Measurements from ENCODE around the gene EMC9.
"Not testable (repeated sequence)": the region's sequence is repeated elsewhere in the genome, so short reads cannot be mapped to it uniquely, and the experiment has no call there.

EMC9 gene

DNA sequence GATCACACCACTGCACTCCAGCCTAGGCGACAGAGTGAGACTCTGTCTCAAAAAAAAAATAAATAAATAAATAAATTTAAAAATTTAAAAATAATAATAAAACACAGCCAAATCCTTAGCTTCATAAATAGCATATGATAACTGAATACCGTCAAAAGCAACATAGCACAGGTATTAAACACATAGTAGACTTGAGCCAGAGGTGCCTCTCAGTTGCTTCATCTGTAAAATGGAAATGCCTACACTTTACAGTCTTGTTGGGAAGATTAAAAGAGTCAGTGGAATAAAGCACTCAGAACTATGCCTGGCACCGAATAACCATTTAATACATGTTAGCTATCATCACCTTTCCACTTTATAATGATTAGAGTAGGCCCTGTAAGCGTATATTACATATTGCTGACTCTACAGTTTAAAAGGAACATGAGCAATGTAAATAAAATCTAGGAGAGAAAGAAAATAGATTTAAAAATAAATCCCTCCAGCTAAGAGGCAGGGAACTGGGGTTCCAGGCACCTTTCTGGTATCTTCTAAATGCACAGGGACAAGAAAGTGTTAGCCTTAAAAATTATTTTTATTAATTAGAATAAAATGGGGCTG, 34.6 kb downstream of the EMC9 start:
- DNase-seq, result no peak

DNA sequence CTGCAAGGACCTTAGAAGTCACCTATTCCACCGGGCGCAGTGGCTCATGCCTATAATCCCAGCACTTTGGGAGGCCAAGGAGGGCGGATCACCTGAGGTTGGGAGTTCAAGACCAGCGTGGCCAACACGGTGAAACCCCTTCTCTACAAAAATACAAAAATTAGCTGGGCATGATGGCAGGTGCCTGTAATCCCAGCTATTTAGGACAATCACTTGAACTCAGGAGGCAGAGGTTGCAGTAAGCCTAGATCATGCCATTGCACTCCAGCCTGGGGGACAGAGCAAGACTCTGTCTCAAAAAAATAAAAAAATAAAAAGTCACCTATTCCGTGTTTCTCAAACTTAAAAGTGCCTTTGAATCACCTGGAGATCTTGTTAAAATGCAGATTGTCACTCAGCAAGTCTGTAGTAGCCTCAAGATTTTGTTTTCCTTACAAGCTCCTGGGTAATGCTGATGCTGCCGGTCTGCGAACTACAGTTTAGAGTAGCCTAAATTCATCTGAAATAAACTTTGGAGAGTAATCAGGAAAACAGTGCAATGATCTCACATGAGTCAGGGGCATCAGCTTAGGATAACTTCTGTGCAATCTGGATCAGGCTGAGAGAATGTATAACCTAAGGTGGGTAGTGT, 35.7 kb downstream of the EMC9 start:
- DNase-seq, result not testable (repeated sequence)

DNA sequence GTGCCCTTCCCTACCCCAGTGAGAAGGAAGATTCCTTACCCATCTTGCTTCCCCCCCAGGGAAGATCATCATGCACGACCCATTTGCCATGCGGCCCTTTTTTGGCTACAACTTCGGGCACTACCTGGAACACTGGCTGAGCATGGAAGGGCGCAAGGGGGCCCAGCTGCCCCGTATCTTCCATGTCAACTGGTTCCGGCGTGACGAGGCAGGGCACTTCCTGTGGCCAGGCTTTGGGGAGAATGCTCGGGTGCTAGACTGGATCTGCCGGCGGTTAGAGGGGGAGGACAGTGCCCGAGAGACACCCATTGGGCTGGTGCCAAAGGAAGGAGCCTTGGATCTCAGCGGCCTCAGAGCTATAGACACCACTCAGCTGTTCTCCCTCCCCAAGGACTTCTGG, 37.9 kb downstream of the EMC9 start:
- DNase-seq, result no peak

DNA sequence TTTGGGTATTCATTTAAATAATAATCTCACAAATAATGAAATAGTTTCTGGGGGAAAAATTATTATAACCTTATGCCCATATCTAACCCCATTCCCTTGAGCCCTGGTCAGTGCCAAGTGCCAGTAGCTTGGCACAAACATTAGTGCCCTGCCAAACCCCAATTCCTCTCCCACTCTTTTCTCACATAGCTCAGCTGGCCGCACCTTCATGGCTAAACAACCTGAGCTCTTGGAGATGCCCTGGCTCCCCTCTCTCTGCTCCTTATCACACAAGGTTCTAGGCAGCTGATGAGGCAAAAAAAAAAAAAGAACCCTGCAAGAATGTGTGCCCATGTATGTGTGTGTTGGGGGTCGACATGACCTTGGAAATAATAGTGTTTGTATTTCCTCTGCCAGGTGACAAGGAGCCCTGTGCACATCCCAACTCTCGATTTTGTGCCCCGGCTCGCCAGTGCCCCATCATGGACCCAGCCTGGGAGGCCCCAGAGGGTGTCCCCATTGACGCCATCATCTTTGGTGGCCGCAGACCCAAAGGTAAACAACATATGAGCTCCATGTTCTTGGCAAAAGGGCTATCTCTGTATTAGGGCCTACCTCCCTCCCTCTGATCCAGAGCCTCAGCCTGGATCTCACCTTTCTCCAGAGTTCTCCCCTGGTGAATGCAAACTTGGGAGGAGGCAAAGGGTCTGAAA, 38.9 kb downstream of the EMC9 start:
- no peak for DNase-seq

DNA sequence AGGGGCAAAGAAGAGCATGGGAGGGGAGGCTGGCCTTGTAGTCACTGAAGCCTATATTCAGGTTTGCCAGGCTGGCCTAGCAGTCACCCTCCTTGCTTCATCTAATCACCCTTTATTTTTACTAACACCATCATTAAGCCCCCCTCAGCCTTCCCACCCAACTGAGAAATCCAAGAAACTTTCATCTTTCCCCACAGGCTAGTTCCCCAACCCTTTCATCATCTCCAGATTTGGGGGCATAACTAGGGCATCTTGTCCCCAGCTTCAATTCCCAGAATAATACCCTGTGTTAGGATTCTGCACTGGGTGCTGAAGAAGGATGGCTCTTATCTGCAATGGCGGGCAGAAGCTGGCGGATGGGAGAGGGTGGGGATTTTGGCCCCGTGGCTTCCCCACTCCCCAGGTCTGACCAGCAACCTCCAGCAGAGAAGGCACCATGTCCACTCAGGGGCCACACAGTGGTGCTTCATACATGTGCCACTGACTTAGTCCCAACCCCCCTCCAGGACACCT, 40.4 kb downstream of the EMC9 start:
- DNase-seq, result no peak

DNA sequence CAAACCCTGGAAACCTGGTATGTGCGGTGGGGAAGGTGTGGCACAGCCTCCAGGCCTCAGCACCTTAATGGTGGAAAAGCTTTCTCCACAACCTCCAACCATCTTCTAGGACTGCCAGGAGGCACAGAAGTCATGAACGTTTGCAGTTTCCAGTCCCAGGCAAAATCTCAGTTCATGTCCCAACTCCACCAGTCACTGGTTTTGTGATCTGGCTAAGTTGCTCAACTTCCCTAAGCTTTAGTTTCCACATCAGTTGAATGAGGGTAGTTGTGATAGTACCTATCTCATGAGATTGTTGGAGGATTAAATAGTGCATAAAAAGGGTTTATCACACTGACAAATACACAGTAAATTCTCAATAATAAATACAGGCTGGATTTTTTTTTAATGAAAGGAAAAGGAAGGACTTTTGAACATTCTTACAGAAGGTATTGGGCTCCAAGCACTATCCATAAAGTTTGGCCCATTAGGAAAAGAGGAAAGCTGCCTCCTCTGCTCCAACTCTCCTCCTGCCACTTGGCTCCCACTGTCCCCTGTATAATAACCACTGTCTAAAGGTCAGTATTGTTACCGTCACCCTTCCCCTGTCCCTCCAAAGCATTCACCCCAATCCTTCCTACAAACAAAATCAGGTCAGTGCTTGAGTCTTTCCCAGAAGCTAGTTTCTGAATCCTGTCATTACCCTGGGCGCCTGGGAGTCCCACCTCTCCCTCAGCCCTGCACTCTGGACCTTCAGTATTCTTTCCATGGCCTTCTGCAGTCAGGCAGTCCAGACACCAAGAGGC, 41.0 kb downstream of the EMC9 start:
- no peak for DNase-seq

DNA sequence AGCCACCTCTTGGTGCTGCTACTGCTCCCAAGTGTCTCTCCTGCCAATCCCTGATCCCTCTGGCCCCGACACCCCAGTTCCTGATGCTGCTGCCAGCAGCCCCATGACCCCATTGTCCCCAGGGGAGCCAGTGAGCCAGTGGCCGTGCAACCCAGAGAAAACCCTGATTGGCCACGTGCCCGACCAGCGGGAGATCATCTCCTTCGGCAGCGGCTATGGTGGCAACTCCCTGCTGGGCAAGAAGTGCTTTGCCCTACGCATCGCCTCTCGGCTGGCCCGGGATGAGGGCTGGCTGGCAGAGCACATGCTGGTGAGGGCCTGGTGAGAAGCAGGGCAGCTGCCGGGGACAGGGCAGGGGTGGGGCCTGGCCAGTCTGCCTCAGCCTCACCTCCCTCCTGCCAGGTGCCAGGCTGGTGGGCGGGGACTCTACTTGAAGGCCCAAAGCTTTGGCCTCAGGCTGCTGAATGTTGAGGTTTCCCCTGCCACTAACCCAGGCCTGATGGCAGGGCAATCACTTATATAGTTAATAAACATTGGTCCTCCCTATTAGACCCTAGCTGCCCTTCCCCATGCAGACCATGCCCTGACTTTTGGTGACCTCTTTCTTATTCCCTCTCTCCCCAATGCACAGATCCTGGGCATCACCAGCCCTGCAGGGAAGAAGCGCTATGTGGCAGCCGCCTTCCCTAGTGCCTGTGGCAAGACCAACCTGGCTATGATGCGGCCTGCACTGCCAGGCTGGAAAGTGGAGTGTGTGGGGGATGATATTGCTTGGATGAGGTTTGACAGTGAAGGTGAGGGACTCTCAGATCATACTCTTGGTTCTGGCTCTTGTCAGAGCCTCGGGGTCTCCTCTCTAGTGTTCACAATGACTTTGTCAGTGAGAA, 42.2 kb downstream of the EMC9 start:
- no peak for DNase-seq

DNA sequence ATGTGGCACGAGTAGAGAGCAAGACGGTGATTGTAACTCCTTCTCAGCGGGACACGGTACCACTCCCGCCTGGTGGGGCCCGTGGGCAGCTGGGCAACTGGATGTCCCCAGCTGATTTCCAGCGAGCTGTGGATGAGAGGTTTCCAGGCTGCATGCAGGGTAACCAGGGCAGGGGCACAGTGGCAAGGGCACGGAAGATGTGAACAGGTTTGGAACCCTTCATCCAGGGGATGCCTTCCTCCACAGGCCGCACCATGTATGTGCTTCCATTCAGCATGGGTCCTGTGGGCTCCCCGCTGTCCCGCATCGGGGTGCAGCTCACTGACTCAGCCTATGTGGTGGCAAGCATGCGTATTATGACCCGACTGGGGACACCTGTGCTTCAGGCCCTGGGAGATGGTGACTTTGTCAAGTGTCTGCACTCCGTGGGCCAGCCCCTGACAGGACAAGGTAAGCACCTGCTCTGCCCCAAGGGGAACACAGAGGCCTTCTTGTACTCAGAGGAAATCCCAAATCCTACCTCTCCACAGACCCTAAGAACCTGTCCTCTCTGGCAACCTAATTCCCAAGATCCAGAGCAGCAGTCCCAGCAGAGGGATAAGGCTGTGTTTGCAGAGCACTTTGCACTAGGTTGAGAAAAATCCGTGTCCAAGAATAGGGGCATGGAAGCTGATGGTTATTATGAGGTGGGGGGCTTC, 43.0 kb downstream of the EMC9 start:
- DNase-seq, result no peak

DNA sequence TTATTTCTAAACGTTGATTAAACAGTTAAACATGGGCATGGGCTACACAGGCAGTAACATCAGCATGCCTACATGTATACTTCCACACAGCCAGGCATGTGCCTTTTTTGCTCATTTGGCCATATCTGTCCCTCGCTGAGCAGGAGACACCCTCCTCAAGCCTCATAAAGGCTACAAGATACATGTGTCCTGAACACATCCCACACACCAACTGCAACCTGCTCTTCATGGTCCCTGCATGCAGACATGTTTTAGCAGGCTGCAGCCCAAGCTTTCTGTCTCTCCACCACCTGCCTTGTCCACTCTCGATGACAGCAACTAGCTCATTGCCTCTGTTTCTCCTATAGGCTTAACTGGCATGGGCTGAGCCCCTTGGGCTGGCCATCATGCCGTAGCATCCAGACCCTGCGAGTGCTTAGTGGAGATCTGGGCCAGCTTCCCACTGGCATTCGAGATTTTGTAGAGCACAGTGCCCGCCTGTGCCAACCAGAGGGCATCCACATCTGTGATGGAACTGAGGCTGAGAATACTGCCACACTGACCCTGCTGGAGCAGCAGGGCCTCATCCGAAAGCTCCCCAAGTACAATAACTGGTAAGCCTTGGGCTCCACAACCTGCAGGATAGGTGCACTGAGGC, 44.7 kb downstream of the EMC9 start:
- DNase-seq, result no peak

DNA sequence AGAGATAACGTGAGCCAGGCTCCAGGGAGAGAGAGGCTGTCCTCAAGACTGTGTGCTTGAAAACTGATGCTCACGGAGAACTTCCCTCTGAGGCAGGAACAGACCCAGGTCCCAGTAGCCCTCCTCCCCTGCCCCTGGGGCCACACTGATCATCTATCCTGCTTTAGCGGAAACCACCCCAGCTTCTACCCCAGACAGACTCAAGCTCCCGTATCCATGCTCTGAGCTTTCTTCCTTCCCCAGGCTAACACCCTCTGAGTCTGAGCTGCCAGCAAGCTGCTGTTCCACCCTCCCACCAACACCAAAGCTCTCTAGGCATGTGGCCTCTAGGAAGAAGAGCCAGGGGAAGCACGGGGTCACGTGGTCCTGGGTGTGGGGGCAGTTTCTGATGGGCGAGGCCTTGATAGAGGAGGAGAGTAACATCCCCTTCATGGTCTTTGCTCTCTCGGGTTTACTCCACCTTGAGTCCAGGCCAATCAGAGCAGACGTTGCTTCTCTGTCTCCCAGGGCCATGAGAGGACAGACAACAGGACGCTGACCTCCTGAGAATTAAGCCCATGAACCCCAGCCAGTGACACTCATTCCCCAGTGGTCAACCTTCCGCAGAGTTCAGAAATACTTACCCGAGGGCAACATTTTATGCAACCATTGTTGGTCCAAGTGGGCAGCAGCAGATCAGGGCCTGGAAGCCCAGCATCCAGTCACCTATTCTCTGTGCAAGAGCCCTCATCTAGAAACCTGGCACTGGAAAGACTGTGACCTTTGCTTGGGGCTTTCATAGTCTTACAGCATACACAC, 45.9 kb downstream of the EMC9 start:
- peak in 2 of 4 experiments; percentile 25 to 32 for DNase-seq

DNA sequence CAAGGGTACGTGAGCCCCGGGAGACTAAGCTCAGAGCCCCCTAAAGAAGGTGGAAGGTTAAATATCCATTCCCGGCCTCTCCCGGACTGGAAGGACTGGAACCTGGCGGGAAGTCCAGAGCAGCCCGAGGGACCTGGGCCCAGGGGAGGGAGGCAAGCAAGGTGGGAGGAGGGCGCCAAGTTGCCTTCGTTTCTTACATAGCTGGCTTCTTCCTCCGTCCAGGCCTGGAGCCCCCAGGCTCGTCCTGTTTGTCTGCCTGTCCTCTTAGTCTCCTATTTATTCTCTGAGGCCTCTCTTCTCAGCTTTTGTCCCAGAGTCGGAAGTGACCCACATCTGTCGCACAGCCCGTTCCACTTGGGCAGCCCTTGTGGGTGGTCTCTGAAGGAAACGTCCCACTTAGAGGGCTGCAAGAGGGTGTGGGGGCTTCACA, 46.5 kb downstream of the EMC9 start:
- DNase-seq, result no peak

DNA sequence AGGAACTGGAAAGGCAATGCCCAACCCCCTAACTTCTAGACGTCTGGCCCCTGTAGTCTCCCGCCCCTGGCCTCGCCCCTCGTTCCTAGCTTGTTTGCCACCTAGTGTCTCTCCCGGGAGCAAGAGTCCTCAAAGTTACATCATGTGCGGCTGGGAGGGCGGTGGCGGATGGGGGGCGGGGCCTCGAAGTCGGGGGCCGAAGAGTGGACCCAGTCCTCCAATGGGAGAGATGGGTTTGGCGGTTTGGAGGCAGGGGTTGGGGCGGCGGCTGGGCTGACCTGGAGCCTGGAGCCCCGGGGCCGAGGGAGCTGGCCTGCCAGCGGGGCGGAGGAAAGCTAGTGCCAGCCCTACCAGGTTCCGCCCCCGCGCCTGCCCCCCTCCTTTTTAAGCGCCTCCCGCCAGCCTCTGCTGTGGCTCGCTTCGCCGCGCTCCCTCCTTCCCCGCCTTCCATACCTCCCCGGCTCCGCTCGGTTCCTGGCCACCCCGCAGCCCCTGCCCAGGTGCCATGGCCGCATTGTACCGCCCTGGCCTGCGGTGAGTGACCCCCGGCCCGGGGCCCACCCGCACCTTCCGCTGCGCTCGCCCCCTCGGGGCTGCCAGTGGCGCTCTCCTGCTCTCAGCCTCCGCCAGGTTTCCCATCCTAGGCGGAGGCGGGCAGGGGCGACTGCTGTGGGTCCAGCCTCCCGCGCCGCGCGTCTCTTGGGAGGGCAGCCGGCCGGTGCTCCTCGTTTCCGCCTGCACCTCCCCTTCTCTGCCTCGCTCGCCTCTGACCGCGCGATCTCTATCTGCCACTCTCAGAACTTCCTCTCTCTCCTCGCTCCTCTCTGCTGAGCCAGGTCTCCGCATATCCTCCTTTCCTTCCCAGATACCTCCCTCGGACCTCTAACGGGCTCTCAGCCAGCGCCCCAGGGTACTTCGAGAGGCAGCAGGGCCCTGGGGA, 47.2 kb downstream of the EMC9 start, which contains the start of gene PCK2:
PCK2 (plus strand) TSS at position 411 of the 940 bp plus-strand sequence; CDS start at position 506, 95 bp downstream.
- DNase-seq, result peak; percentile 48 to 77 (median 62)

DNA sequence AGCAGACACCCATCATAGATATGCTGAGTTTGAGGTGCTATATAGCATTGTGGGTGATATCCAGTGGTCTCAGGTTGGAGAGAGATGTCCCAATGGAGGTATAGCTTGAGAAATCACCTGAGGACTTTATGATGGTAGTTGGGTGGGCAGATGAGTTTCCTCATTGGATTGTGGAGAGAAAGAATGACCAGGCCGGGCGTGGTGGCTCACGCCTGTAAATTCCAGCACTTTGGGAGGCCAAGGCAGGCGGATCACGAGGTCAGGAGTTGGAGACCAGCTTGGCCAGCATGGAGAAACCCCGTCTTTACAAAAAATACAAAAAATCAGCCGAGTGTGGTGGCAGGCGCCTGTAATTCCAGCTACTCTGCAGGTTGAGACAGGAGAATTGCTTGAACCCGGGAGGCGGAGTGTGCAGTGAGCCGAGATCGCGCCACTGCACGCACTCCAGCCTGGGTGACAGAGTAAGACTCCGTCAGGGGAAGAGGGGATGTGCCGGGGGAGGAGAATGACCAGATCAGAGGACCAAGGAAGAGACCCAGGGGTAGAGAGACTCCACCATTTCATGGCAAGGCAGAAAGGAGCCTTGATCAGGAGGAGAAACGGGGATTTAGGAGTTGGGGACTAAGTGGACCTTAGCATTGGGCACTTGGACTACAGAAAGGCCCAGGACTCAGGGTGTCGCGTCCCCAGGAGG, 48.0 kb downstream of the EMC9 start:
- no peak for DNase-seq

DNA sequence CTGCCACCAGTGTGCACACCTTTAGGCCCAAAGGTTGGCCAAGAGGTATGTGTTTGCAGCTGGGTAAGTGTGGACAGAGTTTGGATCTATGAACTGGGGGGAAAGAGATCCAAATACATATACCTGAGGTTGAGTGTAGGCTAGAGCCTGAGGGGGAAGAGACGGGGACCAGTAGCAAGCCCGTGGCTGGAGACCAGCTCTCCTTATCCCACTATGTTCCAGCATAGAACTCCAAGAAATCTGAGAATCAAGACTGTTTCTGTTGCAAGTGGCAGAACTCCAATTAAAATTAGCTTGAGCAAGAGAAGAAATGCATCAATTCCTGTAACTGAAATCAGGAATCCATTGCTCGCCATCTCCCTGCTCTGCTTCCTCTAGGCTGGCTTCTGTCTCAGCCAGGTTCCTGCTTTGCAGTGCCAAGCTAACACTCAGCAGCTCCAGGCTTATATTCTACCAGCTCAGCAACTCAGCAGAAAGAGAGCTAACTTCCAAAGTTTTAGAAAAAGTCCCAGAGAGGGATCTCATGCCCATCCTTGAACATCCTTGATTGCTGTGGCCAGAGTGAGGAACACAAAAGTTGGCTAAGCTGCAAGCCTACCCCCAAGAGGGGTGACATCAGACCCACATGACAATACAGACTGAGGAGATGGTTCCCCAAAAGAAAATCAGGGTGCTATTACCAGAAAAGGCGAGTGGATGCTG, 48.7 kb downstream of the EMC9 start:
- DNase-seq, result no peak

DNA sequence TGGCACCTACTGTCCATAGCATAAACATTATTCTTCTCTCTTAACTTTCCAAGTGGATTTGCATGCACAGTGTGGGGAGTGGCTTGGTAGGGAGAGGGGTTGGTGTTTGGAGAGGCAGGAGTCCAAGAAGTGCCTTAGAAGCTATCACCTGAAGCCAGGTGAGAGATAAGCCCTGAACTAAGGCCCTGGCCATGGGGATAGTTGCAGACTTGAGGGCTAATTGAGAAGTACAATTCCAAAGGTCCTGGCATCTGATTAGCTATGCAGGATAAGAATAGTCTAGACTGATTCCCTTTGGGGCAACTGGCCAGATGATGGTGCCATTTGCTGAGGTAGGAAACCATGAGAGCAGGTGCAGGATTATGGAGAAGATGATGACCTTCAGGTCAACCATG, 49.3 kb downstream of the EMC9 start:
- no peak for DNase-seq

DNA sequence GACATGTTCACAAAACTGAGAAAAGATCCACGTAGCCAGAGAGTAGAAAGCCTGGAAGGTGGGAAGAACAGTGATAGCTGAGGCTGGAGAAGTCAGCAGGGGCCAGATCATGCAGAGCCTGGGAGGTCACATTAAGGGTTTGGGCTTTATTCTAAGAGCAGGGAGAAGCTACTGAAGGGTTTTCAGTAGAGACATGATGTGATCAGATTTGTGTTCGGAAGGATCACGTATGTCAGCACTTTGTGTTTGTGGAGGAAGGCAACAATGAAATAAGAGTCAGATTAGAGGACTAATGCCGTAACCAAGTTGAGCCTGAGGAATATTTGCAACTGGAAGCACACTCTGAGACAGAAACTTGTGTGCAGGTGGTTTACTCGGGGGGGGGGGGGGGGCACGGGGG, 51.5 kb downstream of the EMC9 start:
- DNase-seq, result no peak

Data from activated CD4-positive, CD25-positive, alpha-beta regulatory T cell (primary cell).